Measurements from ENCODE around the gene SHMT1.
A peak's percentile ranks its signal among the peaks of the same experiment; 100 is the strongest.

The SHMT1 gene

GRCh38 chr17:18326572-18326971 is 36.8 kb downstream of the SHMT1 start:
- no peak for DNase-seq (ENCODE audit: low read depth in 2 of 2)
- H3K4me3 ChIP-seq (replicated peaks in 1 of 2; ENCODE audit: low read depth in 2 of 2, low read length in 2 of 2), result no peak overlapping the region
- no peak for TF ChIP-seq CTCF (IDR thresholded peaks at IDR 0.05; ENCODE audit: low read depth, low read length)

- no peak for TF ChIP-seq CTCF (IDR thresholded peaks at IDR 0.05; ENCODE audit: low read depth, low read length)
- H3K4me3 ChIP-seq (replicated peaks in 1 of 2; ENCODE audit: low read depth in 2 of 2, low read length in 2 of 2), result no peak overlapping the region
These were observed 37.3 kb downstream of the SHMT1 start for GRCh38 chr17:18326039-18326438.

GRCh38 chr17:18324140-18325050 is 39.0 kb downstream of the SHMT1 start:
- TF ChIP-seq CTCF (IDR thresholded peaks at IDR 0.05; ENCODE audit: low read depth, low read length), result no peak
- H3K4me3 ChIP-seq (replicated peaks in 1 of 2; ENCODE audit: low read depth in 2 of 2, low read length in 2 of 2), result no peak overlapping the region
- DNase-seq (ENCODE audit: low read depth in 2 of 2), result no peak

More at GRCh38 chr17:18326039-18326438, 37.3 kb downstream of the SHMT1 start:
- DNase-seq (ENCODE audit: low read depth in 2 of 2), result no peak

- no peak overlapping the region for H3K4me3 ChIP-seq (replicated peaks in 1 of 2; ENCODE audit: low read depth in 2 of 2, low read length in 2 of 2)
- no peak for TF ChIP-seq CTCF (IDR thresholded peaks at IDR 0.05; ENCODE audit: low read depth, low read length)
- no peak for DNase-seq (ENCODE audit: low read depth in 2 of 2)
These were observed 39.7 kb downstream of the SHMT1 start for GRCh38 chr17:18323507-18324139.

- no peak overlapping the region for H3K4me3 ChIP-seq (replicated peaks in 1 of 2; ENCODE audit: low read depth in 2 of 2, low read length in 2 of 2)
- peak in 1 of 2 donors; percentile 26 for DNase-seq (ENCODE audit: low read depth in 2 of 2)
- TF ChIP-seq CTCF (IDR thresholded peaks at IDR 0.05; ENCODE audit: low read depth, low read length), result peak; percentile 18
These were observed 40.3 kb downstream of the SHMT1 start for GRCh38 chr17:18323007-18323406.

GRCh38 chr17:18322522-18322921 is 40.8 kb downstream of the SHMT1 start:
- DNase-seq (ENCODE audit: low read depth in 2 of 2), result no peak
- no peak overlapping the region for H3K4me3 ChIP-seq (replicated peaks in 1 of 2; ENCODE audit: low read depth in 2 of 2, low read length in 2 of 2)
- TF ChIP-seq CTCF (IDR thresholded peaks at IDR 0.05; ENCODE audit: low read depth, low read length), result no peak

All from cardiac fibroblast (primary cell).